ENCODE measurements around the gene SLX9.

DNA sequence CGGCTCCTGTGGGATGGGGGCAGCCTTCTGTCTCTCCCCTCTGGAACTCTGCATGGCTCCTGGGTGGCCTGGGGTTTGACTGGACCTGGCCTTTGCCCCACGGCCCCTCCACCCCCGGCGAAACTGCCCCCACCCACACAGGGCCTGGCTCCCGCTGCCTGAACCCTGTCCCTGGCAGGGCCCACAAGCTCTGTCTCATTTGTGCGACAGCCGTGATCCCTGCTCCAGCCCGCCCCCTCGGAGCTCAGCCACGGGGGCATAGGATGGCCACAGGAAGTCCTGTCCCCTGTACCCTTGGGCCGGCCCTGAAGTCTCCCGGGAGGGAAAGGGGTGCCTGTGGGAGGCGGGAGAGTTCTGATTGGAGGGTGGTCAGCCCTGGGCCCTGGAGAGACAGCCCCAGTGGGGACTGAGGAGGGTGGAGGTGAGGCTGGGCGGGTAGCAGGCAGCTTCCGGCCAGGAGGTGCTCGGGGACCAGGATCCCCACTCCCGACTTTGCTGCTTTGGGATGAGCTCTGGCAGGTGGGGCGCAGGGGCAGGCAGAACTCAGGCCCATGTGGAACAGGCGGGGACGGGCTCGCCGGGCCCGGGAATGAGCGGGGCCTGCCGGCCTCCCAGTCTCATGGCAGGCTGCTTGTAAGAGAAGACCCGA is 45.1 kb downstream of the SLX9 start:
- TF ChIP-seq, protein P1, sequence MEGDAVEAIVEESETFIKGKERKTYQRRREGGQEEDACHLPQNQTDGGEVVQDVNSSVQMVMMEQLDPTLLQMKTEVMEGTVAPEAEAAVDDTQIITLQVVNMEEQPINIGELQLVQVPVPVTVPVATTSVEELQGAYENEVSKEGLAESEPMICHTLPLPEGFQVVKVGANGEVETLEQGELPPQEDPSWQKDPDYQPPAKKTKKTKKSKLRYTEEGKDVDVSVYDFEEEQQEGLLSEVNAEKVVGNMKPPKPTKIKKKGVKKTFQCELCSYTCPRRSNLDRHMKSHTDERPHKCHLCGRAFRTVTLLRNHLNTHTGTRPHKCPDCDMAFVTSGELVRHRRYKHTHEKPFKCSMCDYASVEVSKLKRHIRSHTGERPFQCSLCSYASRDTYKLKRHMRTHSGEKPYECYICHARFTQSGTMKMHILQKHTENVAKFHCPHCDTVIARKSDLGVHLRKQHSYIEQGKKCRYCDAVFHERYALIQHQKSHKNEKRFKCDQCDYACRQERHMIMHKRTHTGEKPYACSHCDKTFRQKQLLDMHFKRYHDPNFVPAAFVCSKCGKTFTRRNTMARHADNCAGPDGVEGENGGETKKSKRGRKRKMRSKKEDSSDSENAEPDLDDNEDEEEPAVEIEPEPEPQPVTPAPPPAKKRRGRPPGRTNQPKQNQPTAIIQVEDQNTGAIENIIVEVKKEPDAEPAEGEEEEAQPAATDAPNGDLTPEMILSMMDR (IDR thresholded peaks at IDR 0.05), result no peak
- no peak for TF ChIP-seq POLR2A (IDR thresholded peaks at IDR 0.05)
